Heart right ventricle (tissue), 16 donors: Measurements from ENCODE around the gene FGF12. TPM values are rescaled to one million over a fixed set of nuclear protein-coding genes. Genes with fewer than 3 reads are reported as not detected.
A peak's percentile ranks its signal among the peaks of the same experiment; 100 is the strongest.

Source experiments
- ATAC-seq, 8 donors: fragments of 200-7000 bp; cut with Tn5 transposase; one replicate each; pipeline ENCODE4 v1.9.1; 2020; ENCODE audit warnings: mild to moderate bottlenecking in 8 of 8, moderate library complexity in 8 of 8, moderate number of reproducible peaks in 1 of 8
- DNase-seq, 2 donors: peaks; one replicate each; pipeline ENCODE4 v3.0.0-alpha.2; 2020
- H3K27ac ChIP-seq, 10 donors: fragments of 200-600 bp; sonication (generic) in 2 of 10; one replicate each; pipeline versions ENCODE4 v1.5.0 to v1.8.0; 2020 to 2022; ENCODE audit warnings: mild to moderate bottlenecking in 3 of 10
- H3K27me3 ChIP-seq, 7 donors: fragments of 200-600 bp; one replicate each; pipeline ENCODE4 v1.8.0; 2021 to 2022; ENCODE audit warnings: mild to moderate bottlenecking in 2 of 7
- H3K36me3 ChIP-seq, 9 donors: fragments of 200-600 bp; sonication (generic) in 1 of 9; one replicate each; pipeline versions ENCODE4 v1.5.0 to v1.8.0; 2020 to 2022; ENCODE audit warnings: mild to moderate bottlenecking in 2 of 9
- H3K4me1 ChIP-seq, 9 donors: fragments of 200-600 bp; sonication (generic) in 1 of 9; one replicate each; pipeline versions ENCODE4 v1.5.0 to v1.8.0; 2020 to 2022; ENCODE audit warnings: mild to moderate bottlenecking in 4 of 9
- H3K4me3 ChIP-seq, 10 donors: fragments of 200-600 bp; sonication (generic) in 2 of 10; one replicate each; pipeline versions ENCODE4 v1.5.0 to v1.8.0; 2020 to 2022; ENCODE audit warnings: mild to moderate bottlenecking in 7 of 10, moderate library complexity in 2 of 10
- H3K9me3 ChIP-seq, 11 donors: fragments of 200-600 bp in 10 of 11; sonication (generic) in 2 of 11; one replicate each; pipeline versions ENCODE4 v1.5.0 to v1.8.0; 2013 to 2022; ENCODE audit warnings: mild to moderate bottlenecking in 2 of 11, control low read depth in 1 of 11, moderate library complexity in 1 of 11
- CTCF ChIP-seq, 9 donors: fragments of 200-600 bp; sonication (generic) in 2 of 9; IDR thresholded peaks; one replicate each; pipeline versions ENCODE4 v1.5.0 to v1.8.0; 2021 to 2022; ENCODE audit warnings: antibody characterized with exemption in 9 of 9, mild to moderate bottlenecking in 5 of 9, moderate library complexity in 1 of 9
- WGBS, 2 donors: extraction: QIAGEN DNeasy Blood & Tissue Kit; methylation state at CpG; one replicate each; pipeline ENCODE4 v1.1.7; 2013; ENCODE audit warnings: inconsistent platforms in 1 of 2; 5-methylcytosine and 5-hydroxymethylcytosine counted together
- intact Hi-C, 10 donors: fragments of 100-400 bp; cut with DNase I; formaldehyde crosslinking; loops; one replicate each; pipeline versions ENCODE4 v1.11.1 to v1.14.2; 2022
- polyA plus RNA-seq, 2 donors: library from polyadenylated mRNA; stranded (reverse); fragments of 200-250 nt; gene quantifications; one replicate each; pipeline ENCODE4 v1.2.3, GENCODE V29; 2013
- total RNA-seq, 10 donors: library from RNA; stranded (reverse); fragmentation: NEBNext Ultra II Directional in 3 of 10; extraction: Animal tissue kit (Norgen Biotek cat#: 25700) in 3 of 10; gene quantifications; one replicate each; pipeline versions ENCODE4 v1.2.1 to v1.2.4, GENCODE V29; 2021 to 2023
- donor health status: Arrhythmogenic right ventricular cardiomyopathy.
- donor health status: ischemic (EF 13 %, LVEDD 7.1; RV severe dilation, severe dysfunction).
- donor health status: healthy with polysubstance abuse.
- donor health status: DM: no; HTN: yes; CAD: no.
- donor health status: DM: no; HTN: no; CAD: no.
- donor health status: ischemic (EF 25% LVEDD 6.9; RV normal size, moderate dysfunction).
- donor health status: ischemic (EF 25% LVEDD 5.7; RV mildly dilated, moderate dysfunction).
- donor health status: healthy.
- donor health status: DM: yes; HTN: yes; CAD: no.
- donor health status: Ischemic cardiomyopathy.
- donor health status: ischemic (EF 35%, LVEDD 5.7; RV mildly dilated, moderate dysfunction).
- donor health status: nonischemic (EF 11% LVEDD 7.7; RV severe dilation, severe dysfunction).
- donor health status: DM: yes; HTN: yes; CAD: no.
- donor health status: PGD.
- donor health status: ischemic (EF 29% LVEDD 5.4; RV normal size, mild dysfunction).
- donor health status: nonischemic (EF 23%, LVEDD 6.1; RV moderate dilation, normal function).

The FGF12 gene
- total and polyA plus RNA-seq, 12 donors = 26.5 to 504 (median 313) TPM

DNA sequence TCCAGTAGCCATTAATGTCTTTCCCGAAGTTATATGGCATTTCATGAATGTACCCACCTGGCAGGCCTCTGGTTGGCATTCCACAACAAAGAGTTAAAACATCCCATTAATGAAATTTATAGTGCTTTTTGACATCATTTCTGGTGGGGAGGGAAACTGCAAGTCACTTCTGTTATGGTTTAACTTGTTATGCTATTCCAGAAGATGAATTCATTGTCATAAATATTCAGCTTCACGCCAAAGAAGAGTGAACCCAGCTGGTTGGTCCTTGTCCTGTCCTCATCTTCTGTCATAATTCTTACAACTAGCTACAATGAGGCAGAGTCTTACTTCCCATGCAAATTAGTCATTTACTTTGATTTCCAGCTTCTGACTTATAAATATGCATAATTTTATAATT, 471.5 kb downstream of the FGF12 start:
- Histone ChIP-seq H3K36me3 (no peaks in the 10 kb centered on the region), H3K4me3 (no peak overlapping the region), H3K9me3 (no peaks in the 10 kb centered on the region), H3K27ac (no peak overlapping the region), H3K27me3 (no peaks in the 10 kb centered on the region), H3K4me1 (peaks cover 0 to 8% (median 0%) of the 10 kb centered on the region in 9 donors)
- 79 to 89% methylated on average over 2 of the region's 2 CpGs for WGBS, 2 donors
- ATAC-seq (no peak), DNase-seq (no peak)
- TF ChIP-seq CTCF (IDR thresholded peaks at IDR 0.05) = no peak
- intact Hi-C loops = no loop called here

DNA sequence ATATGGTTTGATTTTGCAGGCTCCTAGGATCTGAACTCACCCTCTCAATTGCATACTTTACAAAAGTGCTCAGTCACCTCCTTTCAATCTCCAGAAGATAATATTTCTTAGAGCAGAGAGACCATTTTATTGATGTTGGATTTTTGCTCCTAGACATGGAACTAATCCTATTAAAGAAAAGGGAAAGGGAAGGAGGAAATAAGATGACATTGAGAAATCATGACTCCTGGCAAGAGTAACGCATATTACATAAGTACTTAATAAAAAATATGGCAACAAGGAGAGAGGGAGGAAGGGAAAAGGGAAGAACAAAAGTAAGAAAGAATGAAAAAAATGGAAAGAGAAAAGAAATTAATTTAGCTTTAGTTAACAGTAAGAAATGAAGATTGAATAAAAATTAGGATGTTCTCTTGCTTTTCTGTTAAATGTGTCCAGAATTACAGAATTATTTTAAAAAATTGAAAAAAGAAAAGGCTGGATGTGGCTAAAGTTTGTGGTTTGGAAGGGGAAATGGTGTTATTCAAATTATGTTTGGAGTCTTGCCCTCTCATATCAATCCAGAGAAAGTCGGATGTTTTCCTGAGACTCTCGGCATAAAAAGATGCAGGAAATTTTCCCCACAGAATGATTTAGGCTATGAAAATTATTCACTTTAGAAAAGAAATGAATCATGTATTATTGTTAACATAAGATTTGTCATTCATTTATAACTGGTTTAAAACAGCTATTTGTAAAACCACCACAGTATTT, 474.0 kb downstream of the FGF12 start:
- TF ChIP-seq CTCF (IDR thresholded peaks at IDR 0.05) = no peak

GRCh38 chr3:192249516-192249915, 477.8 kb downstream of the FGF12 start:
- 73 to 80% methylated on average over 3 of the region's 3 CpGs for WGBS, 2 donors
- intact Hi-C loops = no loop called here
- H3K9me3 ChIP-seq = no peaks in the 10 kb centered on the region
- no peak for TF ChIP-seq CTCF (IDR thresholded peaks at IDR 0.05)
- H3K4me3 ChIP-seq = no peak overlapping the region
- ATAC-seq = no peak
- no peaks in the 10 kb centered on the region for H3K27me3 ChIP-seq
- no peak for DNase-seq
- H3K36me3 ChIP-seq = no peaks in the 10 kb centered on the region
- H3K4me1 ChIP-seq = peaks cover 0 to 9% (median 0%) of the 10 kb centered on the region in 9 donors
- no peak overlapping the region for H3K27ac ChIP-seq

More for the DNA sequence above, 474.0 kb downstream of the FGF12 start:
- Histone ChIP-seq H3K4me1 (peaks cover 0 to 3% (median 0%) of the 10 kb centered on the region in 9 donors), H3K9me3 (no peaks in the 10 kb centered on the region), H3K4me3 (no peak overlapping the region), H3K27ac (peak overlapping the region in 3 of 10 donors; percentile 16 to 33 (median 27)), H3K36me3 (no peaks in the 10 kb centered on the region), H3K27me3 (no peaks in the 10 kb centered on the region)
- WGBS, 2 donors = 46 to 63% methylated on average over 3 of the region's 3 CpGs
- ATAC-seq (peak in 4 of 8 donors; percentile 25 to 67 (median 36)), DNase-seq (no peak)
- intact Hi-C loops = no loop called here

GRCh38 chr3:192246847-192247559, 480.3 kb downstream of the FGF12 start:
- intact Hi-C loops = no loop called here
- Histone ChIP-seq H3K36me3 (no peaks in the 10 kb centered on the region), H3K27ac (no peak overlapping the region), H3K4me1 (peaks cover 0 to 9% (median 0%) of the 10 kb centered on the region in 9 donors), H3K27me3 (no peaks in the 10 kb centered on the region), H3K9me3 (no peaks in the 10 kb centered on the region), H3K4me3 (no peak overlapping the region)
- ATAC-seq (peak in 4 of 8 donors; percentile 19 to 41 (median 32)), DNase-seq (no peak)
- WGBS, 2 donors = 33 to 51% methylated on average over 1 of the region's 1 CpG
- no peak for TF ChIP-seq CTCF (IDR thresholded peaks at IDR 0.05)
